Measurements from ENCODE around the gene C1orf159.
"Not testable (repeated sequence)": the region's sequence is repeated elsewhere in the genome, so short reads cannot be mapped to it uniquely, and the experiment has no call there.

DNA sequence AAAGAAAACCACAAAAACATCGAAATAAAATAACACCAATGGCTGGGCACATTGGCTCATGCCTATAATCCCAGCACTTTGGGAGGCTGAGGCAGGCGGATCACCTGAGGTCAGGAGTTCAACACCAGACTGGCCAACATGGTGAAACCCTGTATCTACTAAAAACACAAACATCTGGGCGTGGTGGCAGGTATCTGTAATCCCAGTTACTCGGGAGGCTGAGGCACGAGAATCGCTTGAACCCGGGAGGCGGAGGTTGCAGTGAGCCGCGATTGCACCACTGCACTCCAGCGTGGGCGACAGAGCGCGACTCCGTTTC is 58.2 kb downstream of the C1orf159 start:
- TF ChIP-seq, protein P1, sequence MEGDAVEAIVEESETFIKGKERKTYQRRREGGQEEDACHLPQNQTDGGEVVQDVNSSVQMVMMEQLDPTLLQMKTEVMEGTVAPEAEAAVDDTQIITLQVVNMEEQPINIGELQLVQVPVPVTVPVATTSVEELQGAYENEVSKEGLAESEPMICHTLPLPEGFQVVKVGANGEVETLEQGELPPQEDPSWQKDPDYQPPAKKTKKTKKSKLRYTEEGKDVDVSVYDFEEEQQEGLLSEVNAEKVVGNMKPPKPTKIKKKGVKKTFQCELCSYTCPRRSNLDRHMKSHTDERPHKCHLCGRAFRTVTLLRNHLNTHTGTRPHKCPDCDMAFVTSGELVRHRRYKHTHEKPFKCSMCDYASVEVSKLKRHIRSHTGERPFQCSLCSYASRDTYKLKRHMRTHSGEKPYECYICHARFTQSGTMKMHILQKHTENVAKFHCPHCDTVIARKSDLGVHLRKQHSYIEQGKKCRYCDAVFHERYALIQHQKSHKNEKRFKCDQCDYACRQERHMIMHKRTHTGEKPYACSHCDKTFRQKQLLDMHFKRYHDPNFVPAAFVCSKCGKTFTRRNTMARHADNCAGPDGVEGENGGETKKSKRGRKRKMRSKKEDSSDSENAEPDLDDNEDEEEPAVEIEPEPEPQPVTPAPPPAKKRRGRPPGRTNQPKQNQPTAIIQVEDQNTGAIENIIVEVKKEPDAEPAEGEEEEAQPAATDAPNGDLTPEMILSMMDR (IDR thresholded peaks at IDR 0.05), result not testable (repeated sequence)
- TF ChIP-seq EZH2 (IDR thresholded peaks at IDR 0.05), result not testable (repeated sequence)

All from neural progenitor cell (in vitro differentiated cells).